Endothelial cell of umbilical vein (primary cell): ENCODE measurements around the gene TYROBP.

Experiments
- EZH2 ChIP-seq: IDR thresholded peaks from 2 replicates; pipeline ENCODE4 v1.6.1; 2012; ENCODE audit warnings: borderline replicate concordance, low read depth, mild to moderate bottlenecking, moderate library complexity, low read length, inconsistent platforms; ENCODE audit not compliant: severe bottlenecking
- FOS ChIP-seq: IDR thresholded peaks from 2 replicates; pipeline ENCODE4 v1.6.1; 2011; ENCODE audit warnings: mild to moderate bottlenecking, low read length, moderate library complexity, borderline replicate concordance; ENCODE audit not compliant: insufficient read depth
- MYC ChIP-seq: IDR thresholded peaks from one replicate; pipeline ENCODE4 v1.6.1; 2011; ENCODE audit warnings: mild to moderate bottlenecking, low read depth, low read length
- POLR2A ChIP-seq: IDR thresholded peaks from 2 replicates; pipeline ENCODE4 v1.6.1; 2012; ENCODE audit warnings: low read depth, mild to moderate bottlenecking, control low read depth, low read length
- POLR2AphosphoS5 ChIP-seq: IDR thresholded peaks from 2 replicates; pipeline ENCODE4 v1.6.1; 2012; ENCODE audit warnings: low read depth, mild to moderate bottlenecking, control low read depth, low read length, moderate library complexity; ENCODE audit not compliant: insufficient read depth
- TF ChIP-seq, protein P1 (sequence below), 2 donors: IDR thresholded peaks; 1 replicate in 1 of 2; 2 replicates in 1 of 2; pipeline ENCODE4 v1.5.1; 2011; ENCODE audit warnings: low read length in 2 of 2, mild to moderate bottlenecking in 2 of 2, moderate library complexity in 2 of 2, control low read depth in 1 of 2, inconsistent platforms in 1 of 2, low read depth in 1 of 2; ENCODE audit not compliant: insufficient read depth in 1 of 2; ENCODE audit errors: extremely low read depth in 1 of 2
- TF ChIP-seq, protein P2 (sequence below): IDR thresholded peaks from 2 replicates; pipeline ENCODE4 v1.6.1; 2011; ENCODE audit not compliant: insufficient read depth, insufficient read length

DNA sequence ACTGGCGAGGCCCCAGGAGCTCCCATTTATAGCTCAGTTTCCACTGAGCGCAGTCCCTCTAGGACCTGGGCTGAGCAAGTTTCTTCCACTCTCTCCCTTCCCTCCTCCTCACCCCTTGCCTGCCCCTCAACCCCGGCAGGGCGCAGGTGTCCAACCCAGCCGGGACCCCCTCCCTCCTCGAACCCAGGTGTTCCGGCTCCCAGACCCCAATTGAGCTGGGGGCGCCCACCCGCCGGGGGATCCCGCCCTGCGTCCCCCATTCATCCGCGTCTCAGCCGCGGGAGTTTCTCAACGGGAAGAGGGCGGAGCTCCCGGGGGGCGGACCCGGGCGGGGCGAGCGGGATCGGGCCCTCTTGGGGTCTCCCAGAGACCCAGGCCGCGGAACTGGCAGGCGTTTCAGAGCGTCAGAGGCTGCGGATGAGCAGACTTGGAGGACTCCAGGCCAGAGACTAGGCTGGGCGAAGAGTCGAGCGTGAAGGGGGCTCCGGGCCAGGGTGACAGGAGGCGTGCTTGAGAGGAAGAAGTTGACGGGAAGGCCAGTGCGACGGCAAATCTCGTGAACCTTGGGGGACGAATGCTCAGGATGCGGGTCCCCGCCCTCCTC, 51.4 kb downstream of the TYROBP start, which contains the start of gene KIRREL2:
- TF ChIP-seq, protein P1, sequence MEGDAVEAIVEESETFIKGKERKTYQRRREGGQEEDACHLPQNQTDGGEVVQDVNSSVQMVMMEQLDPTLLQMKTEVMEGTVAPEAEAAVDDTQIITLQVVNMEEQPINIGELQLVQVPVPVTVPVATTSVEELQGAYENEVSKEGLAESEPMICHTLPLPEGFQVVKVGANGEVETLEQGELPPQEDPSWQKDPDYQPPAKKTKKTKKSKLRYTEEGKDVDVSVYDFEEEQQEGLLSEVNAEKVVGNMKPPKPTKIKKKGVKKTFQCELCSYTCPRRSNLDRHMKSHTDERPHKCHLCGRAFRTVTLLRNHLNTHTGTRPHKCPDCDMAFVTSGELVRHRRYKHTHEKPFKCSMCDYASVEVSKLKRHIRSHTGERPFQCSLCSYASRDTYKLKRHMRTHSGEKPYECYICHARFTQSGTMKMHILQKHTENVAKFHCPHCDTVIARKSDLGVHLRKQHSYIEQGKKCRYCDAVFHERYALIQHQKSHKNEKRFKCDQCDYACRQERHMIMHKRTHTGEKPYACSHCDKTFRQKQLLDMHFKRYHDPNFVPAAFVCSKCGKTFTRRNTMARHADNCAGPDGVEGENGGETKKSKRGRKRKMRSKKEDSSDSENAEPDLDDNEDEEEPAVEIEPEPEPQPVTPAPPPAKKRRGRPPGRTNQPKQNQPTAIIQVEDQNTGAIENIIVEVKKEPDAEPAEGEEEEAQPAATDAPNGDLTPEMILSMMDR (IDR thresholded peaks at IDR 0.05; ENCODE audit: extremely low read depth in 1 of 2, insufficient read depth in 1 of 2, low read depth in 1 of 2, low read length in 2 of 2) = no peak
- TF ChIP-seq FOS = no peak
- TF ChIP-seq POLR2A = no peak
- no peak for TF ChIP-seq EZH2
- TF ChIP-seq, protein P2, sequence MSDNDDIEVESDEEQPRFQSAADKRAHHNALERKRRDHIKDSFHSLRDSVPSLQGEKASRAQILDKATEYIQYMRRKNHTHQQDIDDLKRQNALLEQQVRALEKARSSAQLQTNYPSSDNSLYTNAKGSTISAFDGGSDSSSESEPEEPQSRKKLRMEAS = no peak
- no peak for TF ChIP-seq POLR2AphosphoS5
- no peak for TF ChIP-seq MYC
